GM19463 (cell line): ENCODE data around the gene ZC3H7A.
A peak's percentile ranks its signal among the peaks of the same experiment; 100 is the strongest.
"Not testable (repeated sequence)": the region's sequence is repeated elsewhere in the genome, so short reads cannot be mapped to it uniquely, and the experiment has no call there.

Source experiments
- ATAC-seq: cut with Tn5 transposase; IDR thresholded peaks from one replicate; pipeline ENCODE4 v1.9.1; 2021; ENCODE audit warnings: mild to moderate bottlenecking, moderate library complexity; ENCODE audit not compliant: unreplicated experiment

ZC3H7A gene

DNA sequence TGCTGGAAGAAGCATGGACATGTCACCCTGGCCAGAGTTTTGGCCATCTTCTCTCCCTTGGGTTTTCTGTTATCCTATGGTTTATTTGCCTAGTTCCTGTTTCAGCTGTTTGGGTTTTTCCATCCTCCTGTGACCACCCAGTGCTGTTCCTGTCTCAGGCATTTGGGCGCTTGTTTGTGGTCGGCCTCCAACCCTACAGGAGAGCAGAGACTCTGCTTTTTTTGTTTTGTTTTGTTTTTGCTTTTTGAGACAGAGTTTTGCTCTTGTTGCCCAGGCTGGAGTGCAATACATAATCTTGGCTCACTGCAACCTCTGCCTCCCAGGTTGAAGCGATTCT, 3.3 kb upstream of the ZC3H7A start:
- no peak for ATAC-seq

- no peak for ATAC-seq
Observed at GRCh38 chr16:11799509-11800381, 2.7 kb upstream of the ZC3H7A start.

DNA sequence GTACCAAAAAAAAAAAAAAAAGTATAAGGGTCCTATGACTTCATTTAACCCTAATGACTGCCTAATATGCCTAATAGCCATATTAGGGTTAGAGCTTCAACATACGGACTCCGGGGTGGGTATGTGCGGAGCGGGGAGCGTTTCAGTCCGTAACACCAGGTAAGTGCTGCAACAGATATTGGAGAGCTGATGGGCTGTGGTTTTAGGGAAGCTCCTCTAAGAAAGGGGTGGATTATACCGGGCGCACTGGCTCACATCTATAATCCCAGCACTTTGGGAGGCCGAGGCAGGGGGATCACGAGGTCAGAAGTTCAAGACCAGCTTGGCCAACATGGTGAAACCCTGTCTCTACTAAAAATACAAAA, 1.9 kb upstream of the ZC3H7A start:
- ATAC-seq: no peak

DNA sequence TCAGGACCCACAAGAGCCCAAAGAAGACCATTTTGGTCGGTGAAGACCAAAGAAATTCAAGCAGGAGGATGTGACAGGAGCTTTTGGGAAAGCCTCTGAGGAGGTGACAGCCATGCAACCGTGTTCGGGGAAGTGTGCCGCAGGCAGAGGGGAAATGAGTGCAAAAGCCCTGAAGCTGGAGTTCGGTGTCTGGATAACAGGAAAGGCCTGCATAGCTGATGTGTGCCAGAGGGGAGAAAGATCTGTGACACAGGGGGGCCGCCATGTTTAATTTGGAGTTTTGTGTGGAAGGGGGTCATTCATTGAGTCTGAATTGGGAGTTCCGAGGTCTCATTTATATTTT, 870 bp upstream of the ZC3H7A start:
- no peak for ATAC-seq

GRCh38 chr16:11796227-11797165, 562 bp downstream of the ZC3H7A start:
- ATAC-seq: peak; percentile 6

DNA sequence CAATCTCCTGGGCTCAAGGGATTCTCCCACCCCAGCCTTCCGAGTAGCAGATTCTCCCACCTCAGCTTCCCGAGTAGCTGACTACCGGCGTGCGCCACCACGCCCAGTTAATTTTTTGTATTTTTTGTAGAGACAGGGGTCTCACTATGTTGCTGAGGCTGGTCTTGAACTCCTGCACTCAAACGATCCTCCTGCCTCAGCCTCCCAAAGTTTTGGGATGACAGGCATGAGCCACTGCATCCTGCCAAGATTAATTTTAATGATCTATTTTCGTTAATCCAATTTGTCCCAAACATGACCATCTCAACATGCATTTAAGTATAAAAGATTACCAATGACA, 1.2 kb downstream of the ZC3H7A start:
- ATAC-seq: no peak

GRCh38 chr16:11794996-11795886, 1.8 kb downstream of the ZC3H7A start:
- no peak for ATAC-seq

GRCh38 chr16:11794447-11794846, 2.6 kb downstream of the ZC3H7A start:
- ATAC-seq: no peak

- no peak for ATAC-seq
Observed at GRCh38 chr16:11793840-11794239, 3.2 kb downstream of the ZC3H7A start.

DNA sequence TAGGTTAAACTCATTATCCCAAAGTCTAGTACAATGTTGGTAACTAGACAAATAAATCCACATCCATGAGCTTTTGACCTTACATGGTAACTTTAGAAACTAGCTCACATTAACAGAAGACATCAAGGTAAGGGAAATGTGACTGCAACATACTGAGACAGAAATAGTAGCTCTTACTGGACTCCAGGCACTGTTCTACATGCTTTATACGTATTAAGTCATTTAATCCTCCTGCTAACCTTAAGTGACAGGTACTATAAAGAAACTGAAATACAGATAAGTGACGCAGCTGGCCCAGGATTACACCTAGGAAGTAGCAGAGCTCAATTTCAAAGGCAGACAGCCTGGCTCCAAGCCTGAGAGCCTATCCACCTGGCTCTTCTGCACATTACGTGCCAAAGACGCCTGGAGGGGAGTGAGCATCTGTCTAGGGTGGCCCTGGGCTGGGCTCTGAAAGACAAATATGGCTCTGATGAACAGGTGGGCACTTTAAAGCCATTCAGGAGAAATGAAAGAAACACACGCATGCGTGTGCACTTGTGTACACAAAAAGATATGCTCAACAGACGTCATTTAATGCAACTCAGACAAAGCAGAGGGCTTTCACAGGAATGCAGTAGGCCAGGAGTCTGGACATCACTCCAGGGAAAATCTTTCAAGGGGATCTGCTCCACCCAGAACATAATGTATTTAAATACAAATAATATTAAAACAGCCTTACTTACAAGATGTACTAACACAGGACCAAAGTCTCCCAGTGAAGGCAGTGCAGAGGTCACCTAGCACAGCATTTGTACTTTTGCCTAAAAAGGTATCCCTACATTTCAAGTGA, 4.4 kb downstream of the ZC3H7A start:
- no peak for ATAC-seq

GRCh38 chr16:11791144-11791828, 5.8 kb downstream of the ZC3H7A start:
- ATAC-seq: no peak

- ATAC-seq: no peak
Observed at GRCh38 chr16:11788914-11789313, 8.1 kb downstream of the ZC3H7A start.

GRCh38 chr16:11784980-11785599, 12.0 kb downstream of the ZC3H7A start:
- not testable (repeated sequence) for ATAC-seq

DNA sequence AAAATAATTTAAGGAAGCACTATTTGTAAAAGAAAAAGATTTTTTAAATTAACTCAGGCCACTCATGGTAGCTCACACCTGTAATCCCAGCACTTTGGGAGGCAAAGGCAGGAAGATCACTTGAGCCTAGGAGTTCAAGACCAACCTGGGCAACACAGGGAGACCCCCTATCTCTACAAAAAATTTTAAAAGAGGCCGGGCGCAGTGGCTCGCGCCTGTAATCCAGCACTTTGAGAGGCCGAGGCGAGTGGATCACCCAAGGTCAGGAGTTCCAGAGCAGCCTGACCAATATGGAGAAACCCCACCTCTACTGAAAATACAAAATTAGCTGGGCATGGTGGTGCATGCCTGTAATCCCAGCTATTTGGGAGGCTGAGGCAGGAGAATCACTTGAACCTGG, 12.7 kb downstream of the ZC3H7A start:
- ATAC-seq: not testable (repeated sequence)

DNA sequence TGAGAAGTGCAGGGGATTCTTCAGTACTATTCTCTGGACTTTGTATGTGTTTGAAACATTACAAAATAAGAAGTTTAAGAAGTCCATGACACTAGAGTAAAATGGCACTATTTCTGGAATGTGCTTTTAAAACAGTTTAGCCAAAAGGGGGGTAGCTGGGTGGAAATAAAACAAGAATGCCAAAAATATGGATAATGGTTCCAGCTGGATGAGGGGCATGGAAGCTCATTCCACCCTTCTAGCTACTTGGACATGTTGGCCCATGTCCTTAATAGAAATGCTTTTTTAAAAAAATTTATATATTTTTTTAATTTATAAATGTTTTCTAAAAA, 13.1 kb downstream of the ZC3H7A start:
- no peak for ATAC-seq

DNA sequence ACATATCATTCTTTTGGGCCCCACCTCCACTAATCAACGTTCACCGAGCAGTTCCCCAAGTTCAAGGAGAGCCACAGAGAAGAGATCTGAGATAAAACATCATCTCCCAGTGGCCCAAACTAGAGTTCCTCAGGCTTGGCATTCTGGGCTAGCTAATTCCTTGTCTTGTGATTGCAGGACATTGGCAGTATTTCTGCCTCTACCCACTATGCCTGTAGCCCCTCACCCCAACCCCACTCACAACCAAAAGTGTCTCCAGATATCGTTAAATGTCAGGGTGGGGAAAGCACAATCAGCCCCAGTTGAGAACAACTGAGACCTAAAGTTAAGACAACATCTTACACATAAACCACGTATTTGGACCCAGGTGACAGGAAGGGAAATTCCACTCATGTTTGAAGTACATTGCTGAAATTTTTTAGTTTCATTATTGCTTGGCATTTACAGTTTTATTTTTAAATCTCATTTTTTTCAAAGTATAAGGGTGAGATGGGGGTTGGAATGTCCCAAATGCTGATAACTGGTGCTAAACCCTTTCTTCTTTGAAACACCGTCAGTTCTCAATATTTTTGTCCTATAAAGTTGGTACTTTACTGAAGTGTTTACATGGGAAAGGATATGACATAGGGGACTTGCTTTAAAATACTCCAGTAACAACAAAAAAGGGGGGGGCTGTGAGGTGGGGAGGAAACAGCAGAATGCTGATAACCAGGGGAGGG, 13.6 kb downstream of the ZC3H7A start:
- ATAC-seq: peak; percentile 59

DNA sequence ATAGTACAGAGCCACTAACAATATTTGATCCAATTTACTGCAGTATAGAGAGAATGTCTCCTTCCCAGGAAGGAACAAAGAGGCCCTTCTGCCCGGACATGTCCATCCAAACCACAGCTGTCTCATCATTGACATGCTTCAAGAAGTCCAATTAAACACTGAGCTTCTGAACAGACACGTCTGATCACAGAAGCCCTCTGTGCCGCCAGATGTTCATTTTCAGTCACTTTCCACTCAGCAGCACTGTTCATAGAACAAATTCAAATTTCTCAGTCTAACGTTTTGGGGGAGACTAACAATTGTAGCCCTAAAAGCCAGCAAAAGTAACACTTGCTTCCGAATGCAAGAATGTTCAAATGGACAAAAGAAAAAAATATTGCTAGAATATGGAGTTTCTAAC, 15.3 kb downstream of the ZC3H7A start:
- no peak for ATAC-seq

DNA sequence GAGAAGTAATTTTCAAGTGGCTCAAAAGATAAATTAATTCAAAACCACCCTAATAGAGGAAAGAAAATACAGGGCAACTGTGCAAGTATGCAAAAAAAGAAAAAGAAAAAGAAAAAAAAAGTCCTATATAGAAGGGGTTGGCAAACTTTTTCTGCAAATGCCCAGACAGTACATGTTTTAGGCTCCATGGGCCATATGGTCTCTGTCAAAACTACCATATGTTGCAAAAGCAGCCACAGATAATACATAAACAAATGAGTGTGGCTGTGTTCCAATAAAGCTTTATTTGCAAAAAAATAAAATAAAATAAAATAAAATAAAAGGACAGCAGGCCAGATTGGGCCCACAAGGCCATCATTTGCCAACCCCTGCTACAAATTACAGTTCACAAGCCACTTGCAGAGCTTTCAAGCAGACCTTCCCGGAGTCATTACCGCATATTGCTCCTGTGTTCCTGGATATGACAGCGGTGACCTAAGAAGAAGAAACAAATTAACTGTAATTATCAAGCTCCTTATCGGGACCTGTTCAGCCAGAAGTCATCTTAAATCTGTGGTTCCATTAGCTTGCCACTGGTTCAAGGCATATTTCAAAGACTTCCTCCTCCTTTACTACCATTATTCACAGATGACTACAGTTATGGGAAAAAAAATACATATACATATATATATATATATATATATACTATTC, 15.9 kb downstream of the ZC3H7A start:
- ATAC-seq: no peak
